NCI-H774 (cell line): Measurements from ENCODE around the gene C16orf74.
A peak's percentile ranks its signal among the peaks of the same experiment; 100 is the strongest.

Experiments used
- DNase-seq: peaks from one replicate; lab custom pipeline; 2025; lab: John Stamatoyannopoulos, UW

C16orf74 gene

DNA sequence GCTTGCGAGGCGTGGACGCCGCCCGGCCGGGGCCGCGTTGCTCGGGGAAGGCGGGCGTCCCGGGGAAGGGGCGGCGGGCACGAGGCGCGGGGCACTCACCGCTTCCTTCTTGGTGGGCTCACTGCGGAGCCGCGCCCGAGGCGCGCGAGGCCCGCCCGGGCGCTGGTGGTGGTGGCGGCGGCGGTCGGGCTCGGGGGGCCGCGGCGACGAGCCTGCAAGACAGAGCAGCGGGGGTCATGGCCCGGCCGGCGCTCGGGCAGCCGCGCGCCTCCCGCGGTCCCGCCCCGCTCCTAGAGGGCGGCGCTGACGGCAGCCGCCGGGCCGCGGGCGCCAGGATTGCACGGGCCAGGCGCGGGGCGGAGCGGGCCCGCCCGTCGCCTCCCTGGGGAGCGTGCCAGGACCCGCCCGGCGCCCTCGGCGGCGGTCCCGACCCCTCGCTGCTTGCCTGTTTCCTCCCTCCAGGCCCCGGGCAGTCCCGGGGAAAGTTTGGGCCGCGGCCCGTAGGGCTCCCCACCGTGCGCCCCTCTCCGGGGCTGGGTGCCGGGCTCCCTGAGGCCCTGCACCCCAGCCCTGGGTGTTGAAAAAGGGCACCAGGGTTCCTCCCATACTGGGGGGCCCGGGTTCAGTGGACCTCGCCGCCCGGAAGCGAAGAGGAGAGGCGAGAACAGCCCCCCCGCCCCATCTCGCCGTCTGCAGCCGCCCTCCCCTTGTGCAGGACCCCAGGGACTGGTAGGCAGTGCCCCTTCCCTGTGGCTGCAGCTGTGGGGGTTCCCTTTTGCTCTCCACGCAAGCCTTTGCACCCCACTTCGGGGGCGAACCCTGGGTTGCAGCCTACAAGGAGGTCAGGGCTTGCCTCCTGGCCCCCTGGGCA, at the start of gene C16orf74:
Gene C16orf74, minus strand, starts transcription at position 270 of the 871 bp plus-strand sequence. CDS start 15,879 bp downstream, outside the sequence.
- DNase-seq, result no peak

DNA sequence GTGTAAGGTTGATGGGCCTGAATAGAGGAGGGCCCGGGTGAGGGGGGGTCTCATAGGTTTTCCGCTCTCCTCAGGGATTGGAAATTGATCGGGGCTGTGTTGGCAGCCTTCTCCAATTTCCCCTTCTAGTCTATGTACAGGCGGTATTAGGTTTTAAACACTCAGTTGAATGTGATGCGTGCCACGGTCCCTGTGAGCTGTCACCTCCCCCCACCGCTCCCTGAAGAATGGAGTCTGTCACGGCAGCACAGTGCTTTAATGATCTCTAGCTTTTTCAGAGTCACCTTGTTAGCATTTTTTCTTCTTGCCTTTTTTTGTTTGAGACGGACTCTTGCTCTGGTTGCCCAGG, 49.4 kb upstream of the C16orf74 start:
- no peak for DNase-seq

DNA sequence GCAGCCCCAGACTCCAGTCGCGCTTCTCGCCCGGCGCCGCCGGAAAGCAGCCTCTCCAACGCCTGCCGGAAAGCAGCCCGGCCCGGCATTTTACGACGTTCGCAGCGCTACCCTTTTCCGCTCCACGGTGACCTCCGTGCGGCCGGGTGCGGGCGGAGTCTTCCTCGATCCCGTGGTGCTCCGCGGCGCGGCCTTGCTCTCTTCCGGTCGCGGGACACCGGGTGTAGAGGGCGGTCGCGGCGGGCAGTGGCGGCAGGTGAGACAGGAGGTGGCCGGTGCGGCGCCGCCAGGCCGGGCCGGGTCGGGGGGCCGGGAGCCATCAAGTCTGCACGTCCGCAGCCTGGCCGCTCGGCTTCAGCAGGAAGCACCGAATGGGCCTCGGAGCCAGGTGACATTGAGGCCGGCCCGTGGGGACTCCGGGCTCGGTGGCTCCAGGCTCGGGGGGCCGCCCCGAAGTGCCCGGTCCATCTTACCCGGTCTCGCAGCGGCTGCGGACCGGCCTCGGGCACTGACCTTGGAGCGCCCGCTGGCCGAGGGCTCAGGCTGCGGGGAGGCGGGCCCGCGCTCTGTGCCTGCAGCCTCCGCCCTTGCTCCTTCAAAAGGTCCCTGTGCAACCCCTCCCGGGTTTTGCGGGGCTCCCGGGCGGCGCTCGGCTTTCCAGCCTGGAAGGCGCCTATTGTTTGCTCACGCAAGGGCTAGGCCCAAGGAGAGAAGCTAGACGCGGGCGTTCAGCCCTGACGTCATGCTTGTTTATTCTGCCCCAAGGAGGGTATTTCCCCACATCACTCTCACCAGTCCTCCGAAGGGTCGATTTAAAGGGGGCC, 48.8 kb upstream of the C16orf74 start, which contains the start of the genes COX4I1 and EMC8:
Gene COX4I1, plus strand, starts transcription at position 199 of the 824 bp plus-strand sequence. CDS start 1,511 bp downstream, outside the sequence.
Gene EMC8, minus strand, starts transcription at position 48 of the 824 bp plus-strand sequence. CDS start 249 bp downstream, outside the sequence.
- peak; percentile 62 for DNase-seq

DNA sequence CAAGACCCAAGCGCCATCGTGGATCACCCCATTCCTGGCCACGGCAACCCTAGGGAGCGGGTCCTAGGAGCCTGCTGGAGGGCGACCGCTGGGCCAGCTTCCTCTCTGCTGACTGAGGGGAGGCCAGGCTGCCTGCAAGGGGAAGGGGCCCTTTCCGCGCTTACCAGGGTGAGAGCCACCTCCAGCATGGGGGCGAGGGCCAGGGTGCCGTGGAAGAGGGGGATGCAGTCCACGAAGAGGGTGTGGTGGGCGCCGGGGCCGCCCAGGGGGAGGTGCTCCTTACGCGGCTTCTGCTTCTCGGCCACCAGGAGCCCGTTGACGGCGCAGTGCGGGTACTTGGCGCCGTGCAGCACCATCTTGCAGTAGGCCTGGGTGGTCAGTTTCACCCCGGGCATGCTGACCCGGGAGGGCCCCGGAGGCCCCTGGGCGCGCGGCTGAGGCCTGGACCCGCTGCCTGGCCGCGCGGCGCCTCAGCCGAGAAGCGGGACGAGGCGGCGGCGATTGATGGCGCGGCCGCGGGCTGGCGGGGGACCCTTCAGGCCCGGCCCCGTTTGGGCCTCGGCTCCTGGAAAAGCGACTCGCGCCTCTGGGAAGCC, 48.1 kb upstream of the C16orf74 start:
- no peak for DNase-seq

DNA sequence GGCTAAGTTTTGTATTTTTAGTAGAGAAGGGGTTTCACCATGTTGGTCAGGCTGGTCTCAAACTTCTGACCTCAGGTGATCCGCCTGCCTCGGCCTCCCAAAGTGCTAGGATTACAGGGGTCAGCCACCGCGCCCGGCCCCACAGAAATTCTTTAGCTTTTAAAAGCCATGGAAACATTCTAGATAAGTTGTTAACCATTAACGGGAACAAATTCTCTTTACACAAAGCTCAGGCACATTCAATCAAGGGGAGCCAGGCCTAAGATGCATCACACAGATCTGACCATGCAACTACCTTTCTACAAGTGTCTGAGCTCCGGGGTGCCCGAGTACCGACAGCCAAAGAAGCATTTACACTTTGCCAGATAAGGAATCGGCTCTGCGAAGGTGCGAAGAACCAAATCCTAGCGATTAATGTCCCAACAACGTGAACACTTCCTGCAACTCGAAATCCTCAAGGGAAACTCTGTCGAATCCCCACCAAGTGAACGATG, 47.4 kb upstream of the C16orf74 start:
- DNase-seq, result no peak

DNA sequence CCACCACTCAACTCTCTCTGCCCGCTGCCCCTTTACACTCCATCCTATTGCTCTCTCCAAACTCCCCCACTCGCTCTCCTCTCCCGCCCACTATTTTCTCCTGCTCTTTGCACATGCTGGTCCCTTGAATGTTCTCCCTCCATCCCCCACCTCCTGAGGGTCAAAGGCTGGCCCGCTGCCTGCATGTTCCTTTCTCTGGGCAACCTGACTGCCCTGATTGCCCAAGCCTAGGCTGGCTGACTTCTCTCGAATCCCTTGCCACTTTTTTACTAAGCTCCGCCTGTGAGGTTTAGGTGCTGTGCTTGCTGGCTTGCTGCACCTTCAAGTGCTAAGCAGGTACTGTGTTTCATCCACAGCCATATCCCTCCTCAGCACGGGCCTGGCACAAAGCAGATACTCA, 45.7 kb upstream of the C16orf74 start:
- no peak for DNase-seq

DNA sequence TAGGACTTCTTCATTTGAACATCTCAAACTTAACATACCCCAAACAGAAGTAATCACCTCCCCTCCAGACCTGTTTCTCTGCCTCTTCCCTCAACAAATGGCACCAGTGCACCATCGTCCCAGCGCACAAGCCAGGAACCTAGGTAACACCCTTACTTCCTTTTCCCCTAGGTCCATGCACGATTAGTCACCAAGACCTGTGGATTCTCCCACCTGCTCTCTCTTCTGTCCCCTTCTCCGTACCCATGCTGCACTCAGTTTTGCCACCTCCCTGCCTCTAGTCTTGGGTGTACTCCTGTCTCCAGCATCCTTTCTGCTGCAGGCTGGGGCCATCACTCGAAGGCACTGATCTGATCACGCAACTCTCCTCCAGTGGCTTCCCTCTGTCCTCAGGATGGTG, 45.3 kb upstream of the C16orf74 start:
- DNase-seq, result no peak

DNA sequence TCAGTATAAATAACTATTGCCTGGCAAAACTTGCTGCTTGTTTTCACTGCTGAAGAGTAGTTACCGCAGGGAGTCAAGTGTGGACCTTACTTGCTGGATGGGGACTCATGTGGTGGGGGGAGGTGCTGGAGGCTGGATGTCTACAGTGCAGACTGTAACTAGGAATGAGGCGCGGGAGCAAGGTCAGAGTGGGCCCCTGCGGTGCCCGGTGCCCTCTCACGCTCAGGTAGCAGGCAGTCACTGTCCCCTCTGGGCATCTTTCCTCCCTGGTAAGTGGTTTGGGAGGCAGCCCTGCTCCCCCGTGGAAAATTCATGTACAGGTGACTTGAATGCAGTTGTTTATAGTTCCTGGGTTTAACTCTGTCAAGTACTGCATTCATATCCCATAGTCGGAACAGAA, 43.8 kb upstream of the C16orf74 start:
- DNase-seq, result no peak

DNA sequence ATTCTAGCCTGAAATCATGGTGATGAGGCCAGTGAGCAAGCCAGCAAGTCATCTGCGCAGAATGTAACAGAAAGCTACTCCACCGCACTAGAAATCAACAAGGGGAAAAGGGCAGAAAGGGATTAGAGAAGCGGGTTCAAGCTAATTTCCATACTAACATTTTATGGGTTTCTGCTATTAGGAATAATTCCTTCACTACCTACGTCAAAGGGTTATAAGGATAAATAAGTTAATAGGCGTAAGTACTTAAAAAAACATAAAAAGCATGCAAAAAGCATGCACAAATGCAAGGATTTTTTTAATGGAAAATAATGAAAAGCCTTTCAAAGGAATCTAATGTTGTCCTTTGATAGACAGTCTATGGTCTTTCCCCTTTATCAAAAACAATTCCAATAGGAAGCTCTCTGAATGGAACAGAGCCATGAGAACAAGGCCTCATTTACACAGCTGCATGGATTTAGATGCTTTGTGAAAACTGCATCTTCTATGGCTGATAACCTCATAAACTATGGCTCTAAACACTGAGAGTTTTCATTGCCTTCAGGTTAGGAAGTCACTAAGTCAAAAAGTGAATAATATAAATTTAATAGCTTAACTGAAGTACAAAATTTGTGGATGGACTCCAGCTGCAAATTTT, 42.9 kb upstream of the C16orf74 start:
- DNase-seq, result no peak

DNA sequence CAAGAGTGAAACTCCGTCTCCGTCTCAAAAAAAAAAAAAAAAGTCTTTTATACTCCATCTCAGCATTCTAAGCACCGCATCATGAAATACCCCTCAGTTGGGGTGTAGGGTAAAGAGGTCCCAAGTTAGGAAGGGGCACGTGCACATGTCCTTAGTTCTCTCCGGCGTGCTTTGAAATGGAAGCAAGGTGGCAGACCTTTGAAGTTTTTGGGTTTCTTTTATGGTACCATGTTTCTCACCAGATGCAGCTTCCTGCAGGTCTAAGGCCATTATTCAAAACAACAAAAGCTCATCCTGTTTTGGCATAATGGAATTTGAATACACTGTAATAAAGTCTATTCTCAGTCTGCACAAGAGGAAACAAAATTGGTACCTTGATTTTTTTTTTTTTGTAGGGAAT, 38.9 kb upstream of the C16orf74 start:
- DNase-seq, result no peak

DNA sequence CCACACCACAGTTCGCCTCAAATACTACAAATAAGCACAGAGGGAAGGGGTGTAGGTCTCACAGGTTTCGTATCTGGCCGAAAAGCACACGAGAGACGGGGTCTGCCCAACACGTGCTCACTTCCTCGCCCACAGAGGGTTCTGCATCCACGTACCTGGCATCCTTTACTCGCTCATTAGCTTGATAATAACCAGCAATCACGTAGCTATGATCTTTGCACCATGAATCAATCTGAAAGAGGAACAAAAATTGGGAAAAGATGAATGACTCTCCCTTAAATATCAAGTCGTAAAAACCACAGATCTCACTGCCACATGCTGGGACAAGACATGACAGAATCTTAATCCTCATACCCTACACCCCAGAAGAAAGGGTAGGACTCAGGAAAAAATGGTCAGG, 37.9 kb upstream of the C16orf74 start:
- no peak for DNase-seq

DNA sequence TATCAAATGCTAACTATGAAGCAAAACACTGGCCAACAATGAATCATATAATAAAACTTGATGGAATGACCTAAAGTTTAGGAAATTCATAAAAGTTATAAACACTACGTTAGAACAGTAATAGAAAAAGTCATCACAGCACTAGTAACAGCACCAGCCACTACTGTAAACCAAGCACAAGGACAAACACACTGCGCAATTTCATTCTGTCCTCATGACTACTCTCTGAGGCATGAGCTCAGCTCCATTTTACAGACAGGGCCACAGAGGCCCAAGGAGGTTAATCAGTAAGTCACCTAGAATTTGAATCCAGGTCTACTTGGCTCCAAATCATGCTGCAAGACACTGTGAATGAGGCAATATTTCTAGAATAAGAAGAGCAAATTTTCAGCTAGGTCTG, 35.0 kb upstream of the C16orf74 start:
- no peak for DNase-seq

DNA sequence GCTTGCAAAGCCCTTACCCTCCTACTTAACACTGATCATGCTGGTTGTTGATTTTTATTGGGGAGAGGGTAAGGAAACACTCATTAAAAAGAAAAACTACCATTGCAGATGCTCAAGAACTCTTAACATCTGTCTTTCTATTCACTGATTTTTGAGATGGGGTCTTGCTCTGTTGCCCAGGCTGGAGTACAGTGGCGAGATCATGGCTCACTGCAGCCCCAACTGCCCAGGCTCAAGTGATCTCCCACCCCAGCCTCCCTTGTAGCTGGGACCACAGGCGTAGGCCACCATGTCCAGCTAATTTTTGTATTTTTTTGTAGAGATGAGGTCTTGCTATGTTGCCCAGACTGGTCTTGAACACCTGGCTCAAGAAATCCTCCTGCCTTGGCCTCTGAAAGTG, 33.9 kb upstream of the C16orf74 start:
- DNase-seq, result no peak

DNA sequence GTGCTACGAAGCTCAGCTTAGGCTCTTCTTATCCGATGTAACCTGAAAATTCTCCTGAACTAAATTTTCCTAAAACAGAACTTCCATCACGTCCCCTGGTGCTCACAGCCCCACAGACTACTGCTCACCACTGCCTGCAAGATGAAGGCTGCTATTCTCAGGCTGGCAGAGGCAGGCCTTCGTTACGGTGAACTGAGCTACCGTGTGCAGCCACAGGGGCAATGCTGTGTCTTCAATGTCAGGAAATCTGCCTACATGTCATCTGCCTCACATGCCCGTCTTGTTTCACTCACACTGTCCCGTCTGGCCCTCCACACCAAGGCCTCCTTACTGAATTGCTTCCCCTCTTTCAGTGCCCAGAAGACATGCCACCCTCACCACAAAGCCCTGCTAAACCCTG, 32.5 kb upstream of the C16orf74 start:
- no peak for DNase-seq

DNA sequence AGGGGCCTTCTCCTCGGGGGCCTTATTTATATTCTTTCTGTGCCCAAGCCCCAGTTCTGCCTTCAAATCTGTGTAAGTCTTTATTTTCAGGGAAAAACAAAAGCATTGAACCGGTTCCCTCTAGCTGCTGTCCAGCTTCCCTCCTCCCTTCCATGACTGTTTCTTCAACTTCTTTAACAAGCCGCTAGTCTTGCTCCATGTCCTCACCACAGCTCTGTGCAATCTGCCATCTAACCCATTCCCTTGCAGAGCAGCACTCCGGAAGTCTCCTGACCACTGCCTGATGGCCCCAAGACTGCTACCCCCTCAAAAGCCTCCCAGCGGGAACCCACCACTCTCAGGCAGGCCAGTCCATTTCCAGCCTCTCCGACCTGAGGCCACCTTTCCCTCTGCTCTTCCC, 31.6 kb upstream of the C16orf74 start:
- no peak for DNase-seq

DNA sequence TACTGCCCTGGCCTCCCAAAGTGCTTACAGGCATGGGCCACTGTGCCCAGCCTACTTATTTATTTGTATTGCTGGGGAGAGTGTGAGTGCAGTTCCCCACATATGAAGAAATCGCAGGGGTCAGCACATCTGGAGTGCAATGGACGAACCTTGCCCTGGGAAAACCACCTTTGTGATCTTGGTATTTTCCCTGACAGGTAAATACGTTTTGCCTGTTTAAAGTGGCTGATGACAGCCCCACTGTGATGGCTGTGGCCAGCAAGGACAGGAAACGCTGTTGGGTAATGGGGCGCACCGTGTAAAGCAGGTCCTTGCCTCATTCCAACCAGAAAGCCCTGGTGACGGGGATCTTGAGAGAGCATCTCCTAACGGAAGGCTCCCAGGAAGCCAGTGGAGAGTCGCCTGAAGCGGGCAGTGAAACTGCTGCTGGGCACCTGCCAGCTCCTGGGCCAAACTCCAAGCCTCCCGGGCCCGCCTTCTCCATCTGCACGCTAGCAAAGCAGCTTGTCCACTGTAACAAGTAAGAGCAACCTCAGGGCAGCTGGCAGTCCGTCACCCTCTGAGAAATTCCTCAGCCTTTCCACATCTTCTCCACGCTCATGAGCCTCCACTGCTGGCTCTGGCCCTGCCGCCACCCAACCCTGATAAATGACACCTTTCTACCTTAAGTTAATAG, 30.9 kb upstream of the C16orf74 start:
- no peak for DNase-seq

DNA sequence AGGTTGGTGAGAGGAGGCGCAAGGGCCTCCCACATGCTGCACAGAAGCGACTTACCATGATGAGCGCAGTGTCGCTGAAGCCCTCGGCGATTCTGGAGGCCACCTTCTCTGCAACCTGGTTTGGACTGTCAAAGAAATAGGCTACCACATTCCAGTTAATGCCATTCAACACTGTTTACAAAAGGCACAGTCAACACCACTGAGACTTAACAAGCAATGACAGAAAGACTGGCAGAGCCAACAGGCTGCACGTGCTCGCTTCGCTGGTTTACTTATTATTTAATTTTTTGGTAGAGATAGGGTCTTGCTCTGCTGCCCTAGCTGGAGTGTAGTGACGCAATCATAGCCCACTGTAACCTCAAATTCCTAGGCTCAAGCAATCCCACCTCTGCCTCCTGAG, 30.3 kb upstream of the C16orf74 start:
- no peak for DNase-seq

DNA sequence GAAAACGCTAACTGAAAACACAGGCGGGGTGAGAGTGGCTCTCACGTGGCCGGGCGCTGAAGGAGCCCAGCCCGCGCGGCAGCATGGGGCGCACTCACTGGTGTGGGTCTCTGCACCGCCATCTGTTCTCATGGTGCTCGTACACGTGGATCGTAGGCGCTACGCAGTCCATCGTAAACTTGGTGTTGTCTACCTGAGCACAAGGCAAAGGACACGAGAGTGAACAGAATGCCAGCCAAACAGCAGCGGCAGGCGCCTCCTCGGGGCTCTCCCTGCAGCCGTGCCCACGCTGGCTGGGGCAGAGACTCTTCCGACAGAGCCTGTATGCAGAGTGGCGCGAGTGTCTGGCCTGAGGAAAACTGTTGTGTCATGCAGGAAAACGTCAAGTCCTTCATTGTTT, 29.4 kb upstream of the C16orf74 start:
- DNase-seq, result no peak

DNA sequence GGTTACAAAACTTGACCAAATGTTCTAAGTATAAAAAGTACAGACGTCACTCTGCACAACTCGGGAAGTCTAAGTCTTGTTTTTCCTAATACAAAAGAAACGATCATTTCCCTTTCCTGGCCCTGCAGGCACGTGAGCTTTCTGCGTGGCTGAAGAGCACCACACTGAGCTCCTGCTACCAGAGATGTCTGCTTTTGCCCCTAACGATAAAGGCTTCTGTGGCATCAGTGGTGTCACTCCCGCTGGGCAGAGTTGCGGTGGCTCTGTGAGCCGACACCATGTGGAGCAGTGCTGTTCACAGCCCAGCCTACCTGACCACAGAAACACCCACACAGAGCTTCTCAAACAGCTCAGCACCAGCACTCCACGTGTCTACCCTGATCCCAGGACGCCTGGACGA, 28.0 kb upstream of the C16orf74 start:
- DNase-seq, result no peak

DNA sequence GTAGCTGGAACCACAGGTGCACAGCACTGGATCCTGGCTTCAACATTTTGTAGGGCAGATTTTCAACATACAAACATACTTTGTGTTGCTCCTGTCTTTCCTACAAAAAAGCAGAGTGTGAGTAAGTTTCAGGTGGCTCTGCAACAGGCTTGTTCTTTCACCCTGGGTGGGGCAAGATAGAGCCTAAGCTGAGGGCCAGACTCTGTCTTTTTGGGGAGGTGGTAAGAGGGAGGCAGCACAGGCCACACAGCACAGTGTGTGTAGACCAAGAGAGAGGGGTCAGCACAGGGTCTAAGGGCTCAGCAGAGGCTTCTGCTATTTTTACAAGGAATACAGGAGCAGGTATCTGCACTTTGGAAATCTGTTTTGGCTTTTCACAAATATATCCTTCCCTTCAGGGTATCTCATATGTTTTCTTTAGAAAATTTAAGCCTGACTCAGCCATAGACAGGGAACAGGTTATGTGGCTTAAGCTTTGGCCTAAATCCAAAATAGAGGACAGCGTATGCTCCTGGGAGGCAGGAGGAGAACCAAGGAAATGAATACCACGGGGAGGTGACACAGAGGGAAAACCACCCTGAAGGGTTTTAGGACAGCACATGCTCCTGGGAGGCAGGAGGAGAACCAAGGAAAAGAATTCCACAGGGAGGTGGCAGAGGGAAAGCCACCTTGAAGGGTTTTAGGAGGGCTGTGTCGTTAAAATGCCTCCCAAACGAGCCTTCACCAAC, 26.9 kb upstream of the C16orf74 start:
- no peak for DNase-seq

DNA sequence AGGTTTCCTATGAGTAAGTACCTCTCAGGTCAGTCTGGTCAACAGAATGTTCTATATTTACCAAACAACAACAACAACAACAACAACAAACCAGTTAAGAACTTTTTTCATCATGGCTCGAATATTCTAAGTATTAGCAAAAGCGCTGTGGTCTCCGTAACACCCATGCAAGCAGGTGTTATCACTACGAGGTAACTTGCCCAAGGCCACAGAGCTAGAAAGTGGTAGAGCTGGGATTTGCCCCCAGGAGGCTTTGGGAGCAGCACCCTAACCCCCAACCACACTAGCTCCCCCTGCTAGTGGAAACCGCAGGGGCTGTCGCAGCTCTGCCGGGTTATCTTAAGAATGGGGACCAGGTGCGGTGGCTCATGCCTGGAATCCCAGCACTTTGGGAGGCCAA, 23.9 kb upstream of the C16orf74 start:
- DNase-seq, result no peak
